HUDEP-2 (cell line): ENCODE data around the gene PSAT1.
A peak's percentile ranks its signal among the peaks of the same experiment; 100 is the strongest.

Experiments used
- DNase-seq, 76 experiments: peaks; one replicate each; lab custom pipeline; 2025; ENCODE audit not compliant: unreplicated experiment in 76 of 76; lab: John Stamatoyannopoulos, UW

Gene PSAT1

GRCh38 chr9:78292026-78292425, 4.9 kb upstream of the PSAT1 start:
- DNase-seq: no peak

GRCh38 chr9:78292716-78293497, 4.0 kb upstream of the PSAT1 start:
- DNase-seq: no peak

GRCh38 chr9:78294290-78295176, 2.4 kb upstream of the PSAT1 start:
- no peak for DNase-seq

- no peak for DNase-seq
These were observed 1.7 kb upstream of the PSAT1 start for GRCh38 chr9:78295177-78295575.

- DNase-seq: no peak
These were observed 1.2 kb upstream of the PSAT1 start for GRCh38 chr9:78295731-78296130.

- peak in 22 of 76 experiments; percentile 5 to 50 (median 16) for DNase-seq
These were observed 578 bp upstream of the PSAT1 start for GRCh38 chr9:78296201-78296892.

GRCh38 chr9:78297672-78297961, 692 bp downstream of the PSAT1 start:
- peak in 1 of 76 experiments; percentile 38 for DNase-seq

GRCh38 chr9:78298046-78298765, 1.3 kb downstream of the PSAT1 start:
- DNase-seq: peak in 27 of 76 experiments; percentile 5 to 39 (median 15)

- DNase-seq: no peak
These were observed 3.3 kb downstream of the PSAT1 start for GRCh38 chr9:78300209-78300608.

- no peak for DNase-seq
These were observed 4.5 kb downstream of the PSAT1 start for GRCh38 chr9:78301466-78301865.

- DNase-seq: no peak
These were observed 6.6 kb downstream of the PSAT1 start for GRCh38 chr9:78303377-78304062.

GRCh38 chr9:78304357-78304756, 7.4 kb downstream of the PSAT1 start:
- no peak for DNase-seq

- DNase-seq: no peak
These were observed 9.5 kb downstream of the PSAT1 start for GRCh38 chr9:78306222-78307076.

GRCh38 chr9:78307360-78307759, 10.4 kb downstream of the PSAT1 start:
- no peak for DNase-seq

- DNase-seq: no peak
These were observed 12.1 kb downstream of the PSAT1 start for GRCh38 chr9:78309066-78309465.

GRCh38 chr9:78311075-78311474, 14.2 kb downstream of the PSAT1 start:
- DNase-seq: no peak

- no peak for DNase-seq
These were observed 15.1 kb downstream of the PSAT1 start for GRCh38 chr9:78311886-78312524.

GRCh38 chr9:78314550-78314949, 17.6 kb downstream of the PSAT1 start:
- no peak for DNase-seq
